Stimulated activated CD4-positive, alpha-beta T cell treated with anti-CD3 and anti-CD28 coated beads, TNF-alpha, amount 100 ng/mL, for 24 hours (primary cell): Measurements from ENCODE around the gene CDH4.

Source experiments
- DNase-seq, 3 experiments: peaks; one replicate each; pipeline ENCODE4 v3.0.0-alpha.2; 2020; ENCODE audit warnings: low read depth in 3 of 3

CDH4 gene

GRCh38 chr20:61558726-61559125, 306.7 kb downstream of the CDH4 start:
- no peak for DNase-seq

- no peak for DNase-seq
These were observed 307.8 kb downstream of the CDH4 start for GRCh38 chr20:61559706-61560315.

GRCh38 chr20:61560361-61560853, 308.3 kb downstream of the CDH4 start:
- no peak for DNase-seq

GRCh38 chr20:61561111-61561830, 309.2 kb downstream of the CDH4 start:
- DNase-seq, result no peak

GRCh38 chr20:61562491-61562890, 310.4 kb downstream of the CDH4 start:
- no peak for DNase-seq

- DNase-seq, result no peak
These were observed 310.9 kb downstream of the CDH4 start for GRCh38 chr20:61562897-61563504.

- DNase-seq, result no peak
These were observed 312.6 kb downstream of the CDH4 start for GRCh38 chr20:61564628-61565027.

- no peak for DNase-seq
These were observed 313.7 kb downstream of the CDH4 start for GRCh38 chr20:61565791-61566190.

- no peak for DNase-seq
These were observed 314.6 kb downstream of the CDH4 start for GRCh38 chr20:61566691-61567090.

- no peak for DNase-seq
These were observed 315.1 kb downstream of the CDH4 start for GRCh38 chr20:61567204-61567603.

- no peak for DNase-seq
These were observed 317.8 kb downstream of the CDH4 start for GRCh38 chr20:61569825-61570224.

GRCh38 chr20:61570646-61571195, 318.7 kb downstream of the CDH4 start:
- DNase-seq, result no peak

- DNase-seq, result no peak
These were observed 319.2 kb downstream of the CDH4 start for GRCh38 chr20:61571221-61571620.

- no peak for DNase-seq
These were observed 320.1 kb downstream of the CDH4 start for GRCh38 chr20:61571916-61572711.

GRCh38 chr20:61572789-61573188, 320.7 kb downstream of the CDH4 start:
- DNase-seq, result no peak

- DNase-seq, result no peak
These were observed 321.6 kb downstream of the CDH4 start for GRCh38 chr20:61573415-61574305.

GRCh38 chr20:61575151-61575937, 323.3 kb downstream of the CDH4 start:
- DNase-seq, result no peak

GRCh38 chr20:61576372-61576771, 324.3 kb downstream of the CDH4 start:
- no peak for DNase-seq

- no peak for DNase-seq
These were observed 325.0 kb downstream of the CDH4 start for GRCh38 chr20:61577065-61577464.

GRCh38 chr20:61579908-61580307, 327.8 kb downstream of the CDH4 start:
- no peak for DNase-seq
